HCT116 (cell line): ENCODE results near the gene SH3GL2.

Experiments
- CTCF ChIP-seq, 3 experiments: fragments of 200-600 bp in 1 of 3; sonication (generic) in 1 of 3; IDR thresholded peaks in 2 of 3; conservative IDR thresholded peaks in 1 of 3; 2 replicates each; pipeline ENCODE4 v1.5.1; 2012 to 2017; ENCODE audit warnings: low read depth in 2 of 3, low read length in 2 of 3, antibody characterized with exemption in 1 of 3, borderline replicate concordance in 1 of 3, control low read depth in 1 of 3, mild to moderate bottlenecking in 1 of 3, mixed read lengths in 1 of 3, mixed run types in 1 of 3, moderate library complexity in 1 of 3; ENCODE audit not compliant: insufficient read depth in 1 of 3
- EZH2 ChIP-seq: fragments of 200-600 bp; sonication (generic); IDR thresholded peaks from 2 replicates; pipeline ENCODE4 v1.6.1; 2017; ENCODE audit warnings: antibody characterized with exemption, mixed run types
- EZH2phosphoT487 ChIP-seq: fragments of 200-600 bp; IDR thresholded peaks from 2 replicates; pipeline ENCODE4 v1.6.1; 2018; ENCODE audit warnings: antibody characterized with exemption, borderline replicate concordance
- JUND ChIP-seq: IDR thresholded peaks from 2 replicates; pipeline ENCODE4 v1.6.1; 2012
- MAX ChIP-seq: IDR thresholded peaks from 2 replicates; pipeline ENCODE4 v1.6.1; 2012
- POLR2A ChIP-seq: IDR thresholded peaks from 2 replicates; pipeline ENCODE4 v1.7.0; 2011; ENCODE audit warnings: borderline replicate concordance; ENCODE audit not compliant: insufficient read depth, insufficient read length; ENCODE audit errors: extremely low read depth
- POLR2AphosphoS5 ChIP-seq: IDR thresholded peaks from 2 replicates; pipeline ENCODE4 v1.6.1; 2011; ENCODE audit warnings: mild to moderate bottlenecking, low read depth, low read length, moderate library complexity
- REST ChIP-seq: IDR thresholded peaks from 2 replicates; pipeline ENCODE4 v1.6.1; 2012; ENCODE audit warnings: low read depth
- SIN3A ChIP-seq: IDR thresholded peaks from 2 replicates; pipeline ENCODE4 v1.6.1; 2012; ENCODE audit warnings: low read depth

- TF ChIP-seq EZH2: no peak
- TF ChIP-seq CTCF (IDR thresholded peaks at IDR 0.05 in 2 of 3, conservative IDR thresholded peaks at IDR 0.05 in 1 of 3; ENCODE audit: borderline replicate concordance in 1 of 3, insufficient read depth in 1 of 3, low read depth in 2 of 3, low read length in 2 of 3): no peak
- no peak for TF ChIP-seq SIN3A
- no peak for TF ChIP-seq JUND
- TF ChIP-seq REST: no peak
- no peak for TF ChIP-seq MAX
- no peak for TF ChIP-seq POLR2A
- TF ChIP-seq EZH2phosphoT487: no peak
- TF ChIP-seq POLR2AphosphoS5: no peak
Observed at GRCh38 chr9:17839776-17840175, 260.9 kb downstream of the SH3GL2 start.
